Adrenal gland (tissue), 5 donors: ENCODE data around the gene PLK4.

Source experiments
- CTCF ChIP-seq, 6 experiments: fragments of 450-650 bp in 4 of 6; fragments of 200-600 bp in 2 of 6; sonication (generic) in 1 of 6; IDR thresholded peaks; 1 replicate in 5 of 6; 2 replicates in 1 of 6; pipeline versions ENCODE4 v1.5.1 to v1.8.0; 2016 to 2021; ENCODE audit warnings: antibody characterized with exemption in 6 of 6, mild to moderate bottlenecking in 2 of 6, moderate library complexity in 1 of 6
- POLR2A ChIP-seq, 2 donors: fragments of 450-650 bp; IDR thresholded peaks; one replicate each; pipeline ENCODE4 v1.6.1; 2017; ENCODE audit warnings: antibody characterized with exemption in 2 of 2, mild to moderate bottlenecking in 2 of 2, moderate library complexity in 1 of 2
- donor health status: DM: no; HTN: no; CAD: no.

GRCh38 chr4:127843704-127844600 lies 36.7 kb upstream of the PLK4 start:
- no peak for TF ChIP-seq CTCF (IDR thresholded peaks at IDR 0.05)
- TF ChIP-seq POLR2A (IDR thresholded peaks at IDR 0.05), result no peak
